GM12872 (cell line): ENCODE results near the gene RNU1-2.
A peak's percentile ranks its signal among the peaks of the same experiment; 100 is the strongest.
"Not testable (repeated sequence)": the region's sequence is repeated elsewhere in the genome, so short reads cannot be mapped to it uniquely, and the experiment has no call there.

Experiments
- TF ChIP-seq, protein P1 (sequence below): IDR thresholded peaks from 3 replicates; pipeline ENCODE4 v1.5.1; 2011; ENCODE audit warnings: low read depth, mild to moderate bottlenecking, low read length, moderate library complexity; ENCODE audit not compliant: insufficient read depth

The RNU1-2 gene

DNA sequence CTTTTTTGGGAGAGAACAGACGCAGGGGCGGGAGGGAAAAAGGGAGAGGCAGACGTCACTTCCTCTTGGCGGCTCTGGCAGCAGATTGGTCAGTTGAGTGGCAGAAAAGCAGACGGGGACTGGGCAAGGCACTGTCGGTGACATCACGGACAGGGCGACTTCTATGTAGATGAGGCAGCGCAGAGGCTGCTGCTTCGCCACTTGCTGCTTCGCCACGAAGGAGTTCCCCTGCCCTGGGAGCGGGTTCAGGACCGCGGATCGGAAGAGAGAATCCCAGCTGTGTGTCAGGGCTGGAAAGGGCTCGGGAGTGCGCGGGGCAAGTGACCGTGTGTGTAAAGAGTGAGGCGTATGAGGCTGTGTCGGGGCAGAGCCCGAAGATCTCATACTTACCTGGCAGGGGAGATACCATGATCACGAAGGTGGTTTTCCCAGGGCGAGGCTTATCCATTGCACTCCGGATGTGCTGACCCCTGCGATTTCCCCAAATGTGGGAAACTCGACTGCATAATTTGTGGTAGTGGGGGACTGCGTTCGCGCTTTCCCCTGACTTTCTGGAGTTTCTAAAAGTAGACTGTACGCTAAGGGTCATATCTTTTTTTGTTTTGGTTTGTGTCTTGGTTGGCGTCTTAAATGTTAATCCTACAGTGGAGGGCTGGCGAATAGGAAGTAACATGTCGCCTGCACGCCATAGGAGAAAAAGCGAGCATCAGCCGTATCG, at the start of gene RNU1-2:
Gene RNU1-2 (plus strand): TSS at position 383 of the 718 bp plus-strand sequence.
- TF ChIP-seq, protein P1, sequence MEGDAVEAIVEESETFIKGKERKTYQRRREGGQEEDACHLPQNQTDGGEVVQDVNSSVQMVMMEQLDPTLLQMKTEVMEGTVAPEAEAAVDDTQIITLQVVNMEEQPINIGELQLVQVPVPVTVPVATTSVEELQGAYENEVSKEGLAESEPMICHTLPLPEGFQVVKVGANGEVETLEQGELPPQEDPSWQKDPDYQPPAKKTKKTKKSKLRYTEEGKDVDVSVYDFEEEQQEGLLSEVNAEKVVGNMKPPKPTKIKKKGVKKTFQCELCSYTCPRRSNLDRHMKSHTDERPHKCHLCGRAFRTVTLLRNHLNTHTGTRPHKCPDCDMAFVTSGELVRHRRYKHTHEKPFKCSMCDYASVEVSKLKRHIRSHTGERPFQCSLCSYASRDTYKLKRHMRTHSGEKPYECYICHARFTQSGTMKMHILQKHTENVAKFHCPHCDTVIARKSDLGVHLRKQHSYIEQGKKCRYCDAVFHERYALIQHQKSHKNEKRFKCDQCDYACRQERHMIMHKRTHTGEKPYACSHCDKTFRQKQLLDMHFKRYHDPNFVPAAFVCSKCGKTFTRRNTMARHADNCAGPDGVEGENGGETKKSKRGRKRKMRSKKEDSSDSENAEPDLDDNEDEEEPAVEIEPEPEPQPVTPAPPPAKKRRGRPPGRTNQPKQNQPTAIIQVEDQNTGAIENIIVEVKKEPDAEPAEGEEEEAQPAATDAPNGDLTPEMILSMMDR = not testable (repeated sequence)

DNA sequence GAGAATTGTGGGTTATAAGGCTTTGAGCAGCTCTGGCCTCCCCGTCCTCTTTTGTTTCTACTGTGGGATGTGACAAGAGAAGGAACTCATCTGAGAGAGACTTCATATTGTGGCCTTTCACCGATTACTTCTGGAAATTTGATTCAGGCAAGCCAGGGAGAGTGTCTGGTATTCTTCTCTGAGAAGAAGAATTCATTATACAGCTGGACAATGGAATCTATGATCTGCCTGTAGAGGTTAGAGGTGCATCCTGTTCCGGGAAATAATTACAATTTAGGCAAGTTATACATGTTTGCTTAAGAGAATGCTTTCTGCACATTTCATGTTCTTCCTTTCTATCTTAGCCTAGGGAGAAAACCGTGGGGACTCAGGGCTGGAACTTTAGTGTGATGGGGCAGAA, 12.8 kb upstream of the RNU1-2 start:
- TF ChIP-seq, protein P1 = no peak

DNA sequence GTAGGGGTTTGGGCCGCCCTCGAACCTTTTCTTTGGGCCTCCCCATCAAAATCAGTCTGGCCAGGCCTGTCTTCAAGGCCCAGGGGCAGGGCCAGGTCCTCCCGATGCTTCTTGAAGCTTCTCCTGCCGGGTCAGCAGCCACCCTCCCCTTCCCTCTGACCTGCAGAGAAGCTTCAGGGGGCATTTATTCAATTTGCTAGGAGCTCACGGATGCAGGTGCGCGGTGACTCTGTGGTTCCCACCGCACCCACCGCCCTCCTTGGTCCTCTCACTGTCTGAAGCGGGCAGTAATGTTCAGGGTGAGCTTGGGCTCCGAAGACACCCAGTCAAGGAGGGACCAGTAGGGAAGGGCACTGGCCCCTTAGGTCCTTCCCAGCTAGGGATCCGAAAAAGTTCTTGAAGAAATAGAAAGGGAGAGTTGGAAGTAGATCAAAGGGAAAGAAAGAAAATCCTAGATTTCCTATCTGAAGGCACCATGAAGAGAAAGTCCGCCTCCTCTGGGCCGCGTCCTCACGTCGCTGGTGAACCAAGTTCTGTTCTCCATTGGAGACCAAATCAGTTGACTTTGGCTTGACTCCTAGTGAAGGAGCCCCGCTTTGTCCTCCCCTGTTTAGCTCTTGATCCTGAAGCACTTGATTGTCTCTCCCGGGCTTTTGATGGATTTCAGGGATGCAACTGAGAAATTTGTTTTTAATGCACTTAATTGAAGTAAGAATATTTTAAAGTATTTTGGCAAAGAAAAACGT, 8.7 kb upstream of the RNU1-2 start:
- TF ChIP-seq, protein P1 = no peak

DNA sequence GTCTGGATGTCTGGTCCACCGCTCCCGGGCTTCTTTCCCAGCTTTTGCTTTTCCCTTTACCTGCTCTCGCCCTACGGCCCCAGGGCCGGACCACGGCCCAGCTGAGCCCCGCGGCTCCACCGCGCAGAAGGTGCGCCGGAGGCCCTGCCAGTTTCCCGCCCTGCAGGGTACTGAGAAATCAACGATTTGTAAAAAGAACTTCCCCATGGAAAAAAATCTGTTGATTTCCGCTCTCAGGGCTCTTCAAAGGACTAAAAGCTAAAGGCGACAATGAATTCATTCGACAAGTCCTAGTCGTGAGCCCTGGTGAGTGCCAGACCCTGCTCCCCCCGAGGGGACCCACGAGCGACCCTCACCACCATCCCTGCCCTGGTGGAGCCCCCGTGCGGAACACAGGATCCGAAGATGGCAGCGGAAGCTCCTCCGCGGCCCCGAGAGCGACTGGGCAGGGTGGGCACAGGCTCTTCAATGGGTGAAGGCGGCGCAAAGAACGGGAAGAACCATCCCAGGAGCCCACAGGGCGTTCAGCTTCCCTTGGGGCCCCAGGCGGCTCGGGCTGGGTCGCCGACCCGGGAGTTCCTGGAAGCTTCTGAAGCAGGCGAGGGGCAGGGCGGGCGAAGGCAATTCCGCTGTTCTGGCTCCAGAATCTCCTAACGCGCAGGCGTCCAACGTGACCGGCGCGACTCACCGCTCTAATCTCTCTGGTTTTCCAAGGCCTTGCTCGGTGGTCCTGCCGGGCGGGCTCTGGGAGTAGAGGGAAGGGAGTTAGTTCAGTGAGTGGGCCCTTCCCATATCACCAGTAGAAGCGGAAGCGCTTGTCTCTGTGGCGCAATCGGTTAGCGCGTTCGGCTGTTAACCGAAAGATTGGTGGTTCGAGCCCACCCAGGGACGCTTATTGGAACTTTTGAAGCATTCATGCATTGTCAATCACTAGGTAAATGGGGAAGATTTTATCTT, 6.6 kb upstream of the RNU1-2 start:
- TF ChIP-seq, protein P1 = no peak

DNA sequence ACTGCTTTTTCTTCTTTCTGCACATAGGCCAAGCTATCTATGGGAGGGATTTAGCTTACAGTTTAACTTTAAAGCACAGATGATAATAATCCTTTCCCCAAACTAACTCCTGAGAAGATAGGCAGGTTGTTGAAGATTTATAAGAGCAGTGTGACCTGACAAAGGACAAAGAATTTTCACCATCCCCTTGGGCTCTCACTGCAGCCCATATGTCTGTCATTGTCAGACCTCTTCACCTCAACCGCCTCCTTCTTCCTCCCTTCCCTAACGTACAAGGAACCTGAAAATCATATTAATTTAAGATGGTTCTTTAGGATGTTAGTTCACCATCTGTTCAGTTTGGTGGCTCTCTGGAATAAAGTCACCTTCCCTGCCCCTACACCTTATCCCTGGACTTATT, 5.0 kb downstream of the RNU1-2 start:
- TF ChIP-seq, protein P1 = peak; percentile 59

DNA sequence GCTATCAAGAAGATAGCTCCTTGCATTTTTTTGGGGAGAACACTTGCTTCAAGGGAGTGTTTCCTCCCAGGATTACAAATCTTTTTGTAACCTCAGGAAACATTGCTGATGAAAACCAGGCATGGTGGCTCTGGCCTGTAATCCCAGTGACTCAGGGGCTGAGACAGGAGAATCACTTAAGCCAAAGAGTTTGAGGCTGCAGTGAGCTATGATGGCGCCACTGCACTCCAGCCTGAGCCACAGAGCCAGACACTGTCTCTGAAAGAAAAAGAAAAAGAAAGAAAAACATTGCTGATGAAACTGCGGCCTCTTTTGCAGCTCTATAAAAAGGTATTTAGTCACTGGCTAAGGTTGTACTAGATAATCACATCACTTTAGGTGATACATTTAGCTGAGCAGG, 7.3 kb downstream of the RNU1-2 start:
- TF ChIP-seq, protein P1 = no peak

DNA sequence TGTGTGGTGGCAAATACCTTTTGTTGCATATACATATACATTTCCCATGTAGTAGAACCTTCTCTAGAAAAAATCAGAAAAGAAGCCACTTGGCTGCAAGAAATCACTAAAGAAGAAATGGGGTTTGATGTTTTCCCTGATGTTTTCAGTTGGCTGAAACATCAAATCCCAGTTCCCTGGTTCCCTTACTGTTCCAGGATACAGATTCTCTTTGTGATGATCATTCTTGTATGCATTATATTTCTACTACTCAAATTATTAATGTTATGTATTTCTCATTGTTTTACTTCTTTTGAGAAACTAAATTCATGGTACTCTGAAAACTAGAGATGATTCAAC, 7.6 kb downstream of the RNU1-2 start:
- TF ChIP-seq, protein P1 = no peak
